NT2/D1 (cell line): ENCODE data around the gene HNMT.

Source experiments
- DNase-seq: peaks from one replicate; pipeline ENCODE4 v3.0.0-alpha.2; 2011; ENCODE audit warnings: low read depth, low spot score
- H3K27me3 ChIP-seq: 2 replicates; pipeline ENCODE4 v1.6.0; 2011; ENCODE audit warnings: mild to moderate bottlenecking; ENCODE audit not compliant: insufficient read length, insufficient read depth
- H3K36me3 ChIP-seq: 2 replicates; pipeline ENCODE4 v1.6.1; 2011; ENCODE audit warnings: mild to moderate bottlenecking, low read length, mixed read lengths; ENCODE audit not compliant: insufficient read depth, insufficient read length
- H3K4me1 ChIP-seq: 2 replicates; pipeline ENCODE4 v1.5.1; 2011; ENCODE audit not compliant: insufficient read depth, insufficient read length
- H3K4me3 ChIP-seq: 2 replicates; pipeline ENCODE4 v1.5.1; 2011; ENCODE audit warnings: low read depth; ENCODE audit not compliant: insufficient read length
- H3K9ac ChIP-seq: 2 replicates; pipeline ENCODE4 v1.6.0; 2011; ENCODE audit warnings: low read depth; ENCODE audit not compliant: insufficient read length
- H3K9me3 ChIP-seq: 2 replicates; pipeline ENCODE4 v1.5.1; 2011; ENCODE audit warnings: mild to moderate bottlenecking, low read length; ENCODE audit not compliant: insufficient read depth
- SUZ12 ChIP-seq: IDR thresholded peaks from 2 replicates; pipeline ENCODE4 v1.6.1; 2011; ENCODE audit not compliant: insufficient read length, insufficient read depth; ENCODE audit errors: extremely low read depth
- YY1 ChIP-seq: IDR thresholded peaks from 2 replicates; pipeline ENCODE4 v1.6.1; 2011; ENCODE audit not compliant: insufficient read length, insufficient read depth
- ZNF274 ChIP-seq: IDR thresholded peaks from 2 replicates; pipeline ENCODE4 v1.6.1; 2011; ENCODE audit warnings: mild to moderate bottlenecking, low read depth, low read length

Gene HNMT

GRCh38 chr2:138000796-138001195, 36.5 kb downstream of the HNMT start:
- no peak overlapping the region for H3K4me3 ChIP-seq
- no peak for TF ChIP-seq ZNF274
- TF ChIP-seq SUZ12: no peak
- no peak for TF ChIP-seq YY1
- DNase-seq: no peak
- no peaks in the 10 kb centered on the region for H3K36me3 ChIP-seq
- no peaks in the 10 kb centered on the region for H3K27me3 ChIP-seq
- H3K4me1 ChIP-seq: no peaks in the 10 kb centered on the region
- no peaks in the 10 kb centered on the region for H3K9me3 ChIP-seq
- no peak overlapping the region for H3K9ac ChIP-seq

GRCh38 chr2:138003411-138003810, 39.1 kb downstream of the HNMT start:
- Histone ChIP-seq H3K9ac (no peak overlapping the region), H3K36me3 (no peaks in the 10 kb centered on the region), H3K9me3 (no peaks in the 10 kb centered on the region), H3K4me3 (no peak overlapping the region), H3K27me3 (no peaks in the 10 kb centered on the region), H3K4me1 (no peaks in the 10 kb centered on the region)
- no peak for TF ChIP-seq YY1
- no peak for TF ChIP-seq ZNF274
- no peak for TF ChIP-seq SUZ12
- no peak for DNase-seq

GRCh38 chr2:138007431-138007830, 43.2 kb downstream of the HNMT start:
- H3K4me1 ChIP-seq: no peaks in the 10 kb centered on the region
- no peak overlapping the region for H3K9ac ChIP-seq
- H3K4me3 ChIP-seq: no peak overlapping the region
- no peak for TF ChIP-seq SUZ12
- TF ChIP-seq ZNF274: no peak
- TF ChIP-seq YY1: no peak
- H3K36me3 ChIP-seq: no peaks in the 10 kb centered on the region
- no peaks in the 10 kb centered on the region for H3K27me3 ChIP-seq
- DNase-seq: no peak
- no peaks in the 10 kb centered on the region for H3K9me3 ChIP-seq

DNA sequence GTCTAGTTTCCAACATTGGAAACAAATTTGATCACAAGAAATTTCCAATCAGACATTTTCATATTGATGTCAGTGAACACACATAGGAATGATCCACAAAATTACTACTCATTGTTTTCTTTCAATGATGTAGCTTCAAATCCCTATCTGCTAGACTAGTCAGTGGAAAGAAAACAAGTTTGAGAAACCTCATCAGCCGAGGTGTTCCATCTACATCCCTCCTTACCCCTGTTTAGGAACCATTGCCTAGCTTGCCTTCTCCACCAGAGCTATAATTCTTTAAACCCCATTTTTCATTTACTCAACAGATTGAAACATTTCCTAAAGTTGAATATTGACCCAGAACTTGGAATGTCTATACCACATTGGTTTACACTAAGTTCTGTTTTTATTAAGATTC, 45.3 kb downstream of the HNMT start:
- Histone ChIP-seq H3K27me3 (no peaks in the 10 kb centered on the region), H3K9me3 (no peaks in the 10 kb centered on the region), H3K4me3 (no peak overlapping the region), H3K36me3 (no peaks in the 10 kb centered on the region), H3K9ac (no peak overlapping the region), H3K4me1 (no peaks in the 10 kb centered on the region)
- TF ChIP-seq ZNF274: no peak
- TF ChIP-seq SUZ12: no peak
- no peak for TF ChIP-seq YY1
- DNase-seq: no peak

DNA sequence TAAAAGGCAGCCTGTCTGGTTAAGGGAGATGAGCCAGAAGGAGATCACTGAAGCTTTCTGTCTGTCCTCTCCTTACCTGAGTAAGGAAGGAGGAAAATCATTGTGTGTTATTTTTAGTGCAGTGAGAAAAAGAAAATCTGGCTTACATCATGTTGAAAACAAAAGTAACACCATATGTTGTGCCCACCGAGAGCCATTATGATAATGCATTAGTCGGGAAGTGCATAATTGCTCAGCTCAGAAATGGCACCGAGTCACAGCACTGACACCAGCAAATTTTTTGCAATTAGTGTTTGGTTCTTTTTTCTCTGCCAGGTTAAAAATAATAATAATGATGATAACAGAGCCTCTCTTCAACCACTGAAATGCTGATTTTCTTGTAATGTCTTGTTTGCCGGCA, 46.6 kb downstream of the HNMT start:
- TF ChIP-seq SUZ12 (no peak), YY1 (no peak), ZNF274 (no peak)
- H3K4me3 ChIP-seq: no peak overlapping the region
- DNase-seq: no peak
- no peaks in the 10 kb centered on the region for H3K9me3 ChIP-seq
- no peaks in the 10 kb centered on the region for H3K36me3 ChIP-seq
- H3K9ac ChIP-seq: no peak overlapping the region
- no peaks in the 10 kb centered on the region for H3K27me3 ChIP-seq
- no peaks in the 10 kb centered on the region for H3K4me1 ChIP-seq

DNA sequence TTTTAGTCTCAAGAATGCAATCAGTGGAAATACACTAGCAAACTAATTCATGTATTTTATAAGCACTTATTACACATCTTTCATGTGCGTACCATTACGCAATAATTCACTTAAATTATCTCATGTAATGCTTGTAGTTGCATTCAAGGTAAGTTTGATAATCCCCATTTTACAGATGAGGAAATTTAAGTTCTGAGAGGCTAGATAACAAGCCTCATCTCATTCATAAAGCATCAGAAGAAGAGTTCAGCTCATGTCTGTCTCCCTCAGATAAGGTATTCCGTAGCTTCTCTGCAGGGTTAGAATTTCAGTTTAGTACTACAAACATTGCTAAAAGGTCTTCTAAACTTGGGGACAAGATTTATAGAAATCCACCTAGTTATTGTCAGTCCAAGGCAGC, 47.8 kb downstream of the HNMT start:
- H3K9ac ChIP-seq: no peak overlapping the region
- no peak for TF ChIP-seq YY1
- TF ChIP-seq SUZ12: no peak
- TF ChIP-seq ZNF274: no peak
- no peaks in the 10 kb centered on the region for H3K36me3 ChIP-seq
- no peaks in the 10 kb centered on the region for H3K9me3 ChIP-seq
- H3K4me1 ChIP-seq: no peaks in the 10 kb centered on the region
- DNase-seq: no peak
- no peaks in the 10 kb centered on the region for H3K27me3 ChIP-seq
- H3K4me3 ChIP-seq: no peak overlapping the region

GRCh38 chr2:138012968-138013367, 48.7 kb downstream of the HNMT start:
- H3K4me1 ChIP-seq: no peaks in the 10 kb centered on the region
- TF ChIP-seq SUZ12: no peak
- TF ChIP-seq ZNF274: no peak
- TF ChIP-seq YY1: no peak
- no peaks in the 10 kb centered on the region for H3K36me3 ChIP-seq
- H3K9ac ChIP-seq: no peak overlapping the region
- no peak for DNase-seq
- no peaks in the 10 kb centered on the region for H3K27me3 ChIP-seq
- H3K4me3 ChIP-seq: no peak overlapping the region
- H3K9me3 ChIP-seq: no peaks in the 10 kb centered on the region

DNA sequence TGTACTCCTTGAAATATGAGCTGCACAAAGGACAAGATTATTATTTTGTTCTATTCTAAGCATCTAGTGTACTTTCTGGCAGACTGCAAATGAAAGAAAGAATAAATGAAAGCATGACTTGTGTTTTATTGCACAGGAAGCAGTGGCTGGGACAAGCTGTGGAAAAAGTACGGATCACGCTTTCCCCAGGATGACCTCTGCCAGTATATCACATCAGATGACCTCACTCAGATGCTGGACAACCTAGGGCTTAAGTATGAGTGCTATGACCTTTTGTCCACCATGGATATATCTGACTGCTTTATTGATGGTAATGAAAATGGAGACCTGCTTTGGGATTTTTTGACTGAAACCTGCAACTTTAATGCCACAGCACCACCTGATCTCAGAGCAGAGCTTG, 49.4 kb downstream of the HNMT start:
- H3K4me1 ChIP-seq: no peaks in the 10 kb centered on the region
- H3K9me3 ChIP-seq: no peaks in the 10 kb centered on the region
- H3K4me3 ChIP-seq: no peak overlapping the region
- TF ChIP-seq ZNF274 (no peak), SUZ12 (no peak), YY1 (no peak)
- no peaks in the 10 kb centered on the region for H3K36me3 ChIP-seq
- H3K27me3 ChIP-seq: no peaks in the 10 kb centered on the region
- no peak overlapping the region for H3K9ac ChIP-seq
- DNase-seq: no peak
